GM23248 (cell line): Measurements from ENCODE around the gene SH3RF3.

Source experiments
- EZH2 ChIP-seq: fragments of 200-600 bp; sonication (generic); IDR thresholded peaks from 2 replicates; pipeline ENCODE4 v1.6.1; 2018; ENCODE audit warnings: antibody characterized with exemption, mild to moderate bottlenecking; ENCODE audit not compliant: insufficient read depth, poor library complexity, severe bottlenecking
- EZH2phosphoT487 ChIP-seq: fragments of 200-600 bp; sonication (generic); IDR thresholded peaks from 2 replicates; pipeline ENCODE4 v1.6.1; 2018; ENCODE audit warnings: antibody characterized with exemption, moderate library complexity, mild to moderate bottlenecking, low read depth; ENCODE audit not compliant: insufficient read depth

DNA sequence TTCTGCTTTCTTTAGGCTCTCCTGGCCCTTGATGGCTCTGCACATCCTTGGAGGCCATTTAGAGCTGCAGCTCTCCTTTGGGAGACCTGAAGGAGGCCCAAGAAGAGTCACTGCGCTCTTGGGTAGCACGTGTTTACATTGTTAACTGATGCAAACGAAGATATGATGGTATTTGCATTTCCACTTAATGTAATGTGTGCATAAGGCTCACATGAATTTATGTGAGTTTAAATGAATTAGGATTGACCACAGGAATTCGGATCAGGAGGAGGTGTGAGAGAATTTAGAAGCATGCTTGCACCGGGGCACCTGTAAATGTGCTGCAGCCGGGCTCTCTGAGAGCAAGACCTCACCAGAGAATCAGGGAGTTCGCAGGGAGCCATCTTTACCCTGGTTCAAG is 7.5 kb downstream of the SH3RF3 start:
- TF ChIP-seq EZH2 (no peak), EZH2phosphoT487 (no peak)
